ENCODE data around the gene GPR78.

The GPR78 gene

DNA sequence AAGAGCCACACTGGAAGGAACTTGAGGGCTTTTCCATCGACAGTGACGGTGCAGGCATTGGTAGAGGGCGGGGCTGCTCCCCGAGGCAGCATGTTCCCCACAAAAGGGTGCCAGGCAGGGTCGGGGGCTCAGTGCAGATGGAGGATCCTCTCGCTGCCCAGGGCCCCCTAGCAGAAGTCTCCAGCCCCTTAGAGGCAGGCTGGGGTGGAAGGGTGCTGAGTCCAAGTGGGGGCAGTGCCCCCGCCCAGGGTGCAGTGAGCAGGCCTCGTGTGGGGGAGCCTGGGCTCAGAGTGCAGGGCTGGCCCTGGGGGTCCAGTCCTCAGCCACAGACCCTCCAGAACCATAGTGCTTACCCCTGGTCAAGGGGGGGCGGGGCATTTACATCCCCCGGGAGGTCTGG, 21.4 kb downstream of the GPR78 start:
- TF ChIP-seq SIN3A (IDR thresholded peaks at IDR 0.05; ENCODE audit: borderline replicate concordance, insufficient read depth, low read length) (no peak), TAF1 (IDR thresholded peaks at IDR 0.05; ENCODE audit: borderline replicate concordance, insufficient read depth, low read length) (no peak), FOXP2 (optimal IDR thresholded peaks at IDR 0.05; ENCODE audit: borderline replicate concordance, extremely low read depth, extremely low read length, insufficient read depth) (no peak), POLR2AphosphoS5 (IDR thresholded peaks at IDR 0.05; ENCODE audit: low read depth, low read length) (no peak)
- TF ChIP-seq, protein P1, sequence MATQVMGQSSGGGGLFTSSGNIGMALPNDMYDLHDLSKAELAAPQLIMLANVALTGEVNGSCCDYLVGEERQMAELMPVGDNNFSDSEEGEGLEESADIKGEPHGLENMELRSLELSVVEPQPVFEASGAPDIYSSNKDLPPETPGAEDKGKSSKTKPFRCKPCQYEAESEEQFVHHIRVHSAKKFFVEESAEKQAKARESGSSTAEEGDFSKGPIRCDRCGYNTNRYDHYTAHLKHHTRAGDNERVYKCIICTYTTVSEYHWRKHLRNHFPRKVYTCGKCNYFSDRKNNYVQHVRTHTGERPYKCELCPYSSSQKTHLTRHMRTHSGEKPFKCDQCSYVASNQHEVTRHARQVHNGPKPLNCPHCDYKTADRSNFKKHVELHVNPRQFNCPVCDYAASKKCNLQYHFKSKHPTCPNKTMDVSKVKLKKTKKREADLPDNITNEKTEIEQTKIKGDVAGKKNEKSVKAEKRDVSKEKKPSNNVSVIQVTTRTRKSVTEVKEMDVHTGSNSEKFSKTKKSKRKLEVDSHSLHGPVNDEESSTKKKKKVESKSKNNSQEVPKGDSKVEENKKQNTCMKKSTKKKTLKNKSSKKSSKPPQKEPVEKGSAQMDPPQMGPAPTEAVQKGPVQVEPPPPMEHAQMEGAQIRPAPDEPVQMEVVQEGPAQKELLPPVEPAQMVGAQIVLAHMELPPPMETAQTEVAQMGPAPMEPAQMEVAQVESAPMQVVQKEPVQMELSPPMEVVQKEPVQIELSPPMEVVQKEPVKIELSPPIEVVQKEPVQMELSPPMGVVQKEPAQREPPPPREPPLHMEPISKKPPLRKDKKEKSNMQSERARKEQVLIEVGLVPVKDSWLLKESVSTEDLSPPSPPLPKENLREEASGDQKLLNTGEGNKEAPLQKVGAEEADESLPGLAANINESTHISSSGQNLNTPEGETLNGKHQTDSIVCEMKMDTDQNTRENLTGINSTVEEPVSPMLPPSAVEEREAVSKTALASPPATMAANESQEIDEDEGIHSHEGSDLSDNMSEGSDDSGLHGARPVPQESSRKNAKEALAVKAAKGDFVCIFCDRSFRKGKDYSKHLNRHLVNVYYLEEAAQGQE (IDR thresholded peaks at IDR 0.05; ENCODE audit: insufficient read depth in 1 of 2, low read depth in 2 of 2, low read length in 2 of 2) = no peak

- TF ChIP-seq SIN3A (IDR thresholded peaks at IDR 0.05; ENCODE audit: borderline replicate concordance, insufficient read depth, low read length) = no peak
- TF ChIP-seq, protein P1 (IDR thresholded peaks at IDR 0.05; ENCODE audit: insufficient read depth in 1 of 2, low read depth in 2 of 2, low read length in 2 of 2) = no peak
- no peak for TF ChIP-seq POLR2AphosphoS5 (IDR thresholded peaks at IDR 0.05; ENCODE audit: low read depth, low read length)
- no peak for TF ChIP-seq TAF1 (IDR thresholded peaks at IDR 0.05; ENCODE audit: borderline replicate concordance, insufficient read depth, low read length)
- TF ChIP-seq FOXP2 (optimal IDR thresholded peaks at IDR 0.05; ENCODE audit: borderline replicate concordance, extremely low read depth, extremely low read length, insufficient read depth) = no peak
These were observed 22.7 kb downstream of the GPR78 start for GRCh38 chr4:8602686-8603430.

GRCh38 chr4:8603931-8604330, 23.7 kb downstream of the GPR78 start:
- TF ChIP-seq SIN3A (IDR thresholded peaks at IDR 0.05; ENCODE audit: borderline replicate concordance, insufficient read depth, low read length) (no peak), POLR2AphosphoS5 (IDR thresholded peaks at IDR 0.05; ENCODE audit: low read depth, low read length) (no peak), TAF1 (IDR thresholded peaks at IDR 0.05; ENCODE audit: borderline replicate concordance, insufficient read depth, low read length) (no peak), FOXP2 (optimal IDR thresholded peaks at IDR 0.05; ENCODE audit: borderline replicate concordance, extremely low read depth, extremely low read length, insufficient read depth) (no peak)
- TF ChIP-seq, protein P1 (IDR thresholded peaks at IDR 0.05; ENCODE audit: insufficient read depth in 1 of 2, low read depth in 2 of 2, low read length in 2 of 2) = no peak

- no peak for TF ChIP-seq POLR2AphosphoS5 (IDR thresholded peaks at IDR 0.05; ENCODE audit: low read depth, low read length)
- no peak for TF ChIP-seq SIN3A (IDR thresholded peaks at IDR 0.05; ENCODE audit: borderline replicate concordance, insufficient read depth, low read length)
- TF ChIP-seq TAF1 (IDR thresholded peaks at IDR 0.05; ENCODE audit: borderline replicate concordance, insufficient read depth, low read length) = no peak
- TF ChIP-seq FOXP2 (optimal IDR thresholded peaks at IDR 0.05; ENCODE audit: borderline replicate concordance, extremely low read depth, extremely low read length, insufficient read depth) = no peak
- TF ChIP-seq, protein P1 (IDR thresholded peaks at IDR 0.05; ENCODE audit: insufficient read depth in 1 of 2, low read depth in 2 of 2, low read length in 2 of 2) = no peak
These were observed 25.1 kb downstream of the GPR78 start for GRCh38 chr4:8605289-8605688.

Data from PFSK-1 (cell line).